DND-41 (cell line): ENCODE results near the gene STAMBPL1.

Source experiments
- EZH2 ChIP-seq: IDR thresholded peaks from 3 replicates; pipeline ENCODE4 v1.6.1; 2012; ENCODE audit warnings: borderline replicate concordance, low read depth, mild to moderate bottlenecking, moderate library complexity, low read length, inconsistent platforms; ENCODE audit not compliant: severe bottlenecking
- TF ChIP-seq, protein P1 (sequence below): IDR thresholded peaks from 2 replicates; pipeline ENCODE4 v1.5.1; 2012; ENCODE audit warnings: borderline replicate concordance, low read length, moderate library complexity, mild to moderate bottlenecking; ENCODE audit not compliant: poor library complexity, severe bottlenecking; ENCODE audit errors: extremely low read depth

DNA sequence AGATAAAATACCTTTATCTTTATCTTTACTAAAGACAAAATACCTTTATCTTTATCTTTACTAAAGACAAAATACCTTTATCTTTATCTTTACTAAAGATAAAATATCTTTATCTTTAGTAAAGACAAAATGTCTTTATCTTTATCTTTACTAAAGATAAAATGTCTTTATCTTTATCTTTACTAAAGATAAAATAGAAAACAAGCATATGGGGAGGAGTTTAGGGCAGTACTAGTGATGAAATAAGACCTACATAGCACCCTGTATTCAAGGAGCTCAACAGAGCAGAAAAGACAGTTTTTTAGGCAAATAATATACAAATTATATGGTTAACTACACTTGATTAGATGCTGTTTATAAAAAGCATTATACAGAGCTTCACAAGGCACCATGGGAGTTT lies 47.7 kb upstream of the STAMBPL1 start:
- TF ChIP-seq, protein P1, sequence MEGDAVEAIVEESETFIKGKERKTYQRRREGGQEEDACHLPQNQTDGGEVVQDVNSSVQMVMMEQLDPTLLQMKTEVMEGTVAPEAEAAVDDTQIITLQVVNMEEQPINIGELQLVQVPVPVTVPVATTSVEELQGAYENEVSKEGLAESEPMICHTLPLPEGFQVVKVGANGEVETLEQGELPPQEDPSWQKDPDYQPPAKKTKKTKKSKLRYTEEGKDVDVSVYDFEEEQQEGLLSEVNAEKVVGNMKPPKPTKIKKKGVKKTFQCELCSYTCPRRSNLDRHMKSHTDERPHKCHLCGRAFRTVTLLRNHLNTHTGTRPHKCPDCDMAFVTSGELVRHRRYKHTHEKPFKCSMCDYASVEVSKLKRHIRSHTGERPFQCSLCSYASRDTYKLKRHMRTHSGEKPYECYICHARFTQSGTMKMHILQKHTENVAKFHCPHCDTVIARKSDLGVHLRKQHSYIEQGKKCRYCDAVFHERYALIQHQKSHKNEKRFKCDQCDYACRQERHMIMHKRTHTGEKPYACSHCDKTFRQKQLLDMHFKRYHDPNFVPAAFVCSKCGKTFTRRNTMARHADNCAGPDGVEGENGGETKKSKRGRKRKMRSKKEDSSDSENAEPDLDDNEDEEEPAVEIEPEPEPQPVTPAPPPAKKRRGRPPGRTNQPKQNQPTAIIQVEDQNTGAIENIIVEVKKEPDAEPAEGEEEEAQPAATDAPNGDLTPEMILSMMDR: no peak
- no peak for TF ChIP-seq EZH2
